B cell (primary cell): ENCODE data around the gene SLCO2B1.

Source experiments
- CTCF ChIP-seq: fragments of 200-600 bp; IDR thresholded peaks from one replicate; pipeline ENCODE4 v1.8.0; 2022; ENCODE audit warnings: antibody characterized with exemption, mild to moderate bottlenecking
- EZH2 ChIP-seq: IDR thresholded peaks from 2 replicates; pipeline ENCODE4 v1.6.1; 2012; ENCODE audit warnings: borderline replicate concordance, low read depth, mild to moderate bottlenecking, moderate library complexity, low read length; ENCODE audit not compliant: insufficient read depth, poor library complexity, severe bottlenecking

DNA sequence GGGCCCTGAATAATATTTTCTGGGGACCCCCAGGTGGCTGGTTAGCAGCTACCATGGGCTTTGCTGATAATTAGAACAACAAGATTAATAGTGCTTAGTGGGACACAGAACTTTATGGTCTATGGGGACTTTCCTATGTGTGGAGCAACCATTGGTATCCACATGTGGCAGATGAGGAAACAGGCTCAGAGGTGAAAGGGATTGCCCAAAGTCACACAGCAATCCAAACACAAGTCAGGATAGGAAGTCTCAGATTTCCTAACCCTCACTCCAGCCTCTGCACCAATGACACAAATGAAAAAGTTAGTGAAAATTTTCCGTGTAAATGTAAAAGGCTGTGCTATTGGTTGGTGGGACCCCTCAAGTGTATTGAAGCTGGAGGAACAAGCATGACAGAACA lies 15.3 kb upstream of the SLCO2B1 start:
- TF ChIP-seq CTCF (no peak), EZH2 (no peak)
